NK-92 (cell line): Measurements from ENCODE around the gene PGS1.
"Not testable (repeated sequence)": the region's sequence is repeated elsewhere in the genome, so short reads cannot be mapped to it uniquely, and the experiment has no call there.

ENCODE experiments used
- DNase-seq: peaks from one replicate; lab custom pipeline; 2025; ENCODE audit not compliant: unreplicated experiment; lab: John Stamatoyannopoulos, UW

The PGS1 gene

DNA sequence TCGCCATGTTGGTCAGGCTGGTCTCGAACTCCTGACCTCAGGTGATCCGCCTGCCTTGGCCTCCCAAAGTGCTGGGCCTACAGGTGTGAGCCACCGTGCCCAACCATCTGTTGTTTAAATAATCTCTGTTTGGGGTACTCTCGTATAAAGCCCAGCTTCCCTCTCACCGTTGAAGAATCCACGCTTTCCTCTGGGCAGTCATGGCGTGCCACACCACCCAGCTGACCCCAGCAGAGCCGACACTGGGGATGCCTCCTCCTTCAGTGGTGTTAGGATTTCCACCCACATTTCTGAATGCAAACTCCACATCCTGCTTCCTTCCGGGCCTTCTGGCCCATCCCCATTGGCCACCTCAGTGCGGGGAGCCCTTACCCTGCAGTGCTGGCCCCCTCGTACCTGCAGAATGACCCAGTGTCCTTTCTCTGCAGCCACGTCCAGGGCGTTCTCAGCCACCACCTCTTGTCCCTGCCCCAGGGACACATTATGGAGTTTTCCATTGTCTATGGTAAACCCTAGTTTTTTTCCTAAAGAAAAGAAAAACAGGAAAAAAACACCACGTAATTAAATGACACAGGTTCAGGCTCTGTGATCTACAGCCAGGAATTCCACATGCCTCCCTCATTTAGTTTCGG lies 60.4 kb downstream of the PGS1 start:
- no peak for DNase-seq

DNA sequence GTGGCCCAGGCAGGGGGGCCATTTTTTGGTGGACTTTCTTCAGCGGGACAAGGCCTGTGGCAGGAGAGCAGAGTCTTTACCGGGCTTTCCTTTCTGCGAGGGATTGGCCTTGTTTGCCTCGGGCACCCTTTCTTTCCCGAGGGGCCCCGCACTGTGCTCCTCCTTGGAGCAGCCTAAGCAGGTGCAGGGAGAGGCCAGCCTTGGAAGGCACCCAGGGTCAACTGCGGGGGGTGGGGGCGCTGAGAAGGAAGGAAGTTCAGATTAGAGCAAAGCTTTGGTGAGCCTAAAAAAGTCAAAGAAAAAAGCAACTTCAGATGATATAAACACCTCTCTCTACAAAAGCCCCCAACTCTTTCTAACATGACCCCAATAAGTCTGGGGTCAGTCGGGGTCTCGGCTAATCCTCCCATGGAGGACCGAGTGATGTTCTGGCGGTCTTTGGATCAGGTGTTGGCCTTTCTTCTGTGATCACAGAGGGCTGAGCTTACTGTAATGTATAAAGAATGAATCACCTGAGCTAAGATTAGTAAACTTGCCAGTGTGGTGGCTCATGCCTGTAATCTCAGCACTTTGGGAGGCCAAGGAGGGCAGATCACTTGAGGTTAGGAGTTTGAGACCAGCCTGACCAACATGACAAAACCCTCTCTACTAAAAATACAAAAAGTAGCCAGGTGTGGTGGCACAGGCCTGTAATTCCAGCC lies 63.0 kb downstream of the PGS1 start:
- no peak for DNase-seq

DNA sequence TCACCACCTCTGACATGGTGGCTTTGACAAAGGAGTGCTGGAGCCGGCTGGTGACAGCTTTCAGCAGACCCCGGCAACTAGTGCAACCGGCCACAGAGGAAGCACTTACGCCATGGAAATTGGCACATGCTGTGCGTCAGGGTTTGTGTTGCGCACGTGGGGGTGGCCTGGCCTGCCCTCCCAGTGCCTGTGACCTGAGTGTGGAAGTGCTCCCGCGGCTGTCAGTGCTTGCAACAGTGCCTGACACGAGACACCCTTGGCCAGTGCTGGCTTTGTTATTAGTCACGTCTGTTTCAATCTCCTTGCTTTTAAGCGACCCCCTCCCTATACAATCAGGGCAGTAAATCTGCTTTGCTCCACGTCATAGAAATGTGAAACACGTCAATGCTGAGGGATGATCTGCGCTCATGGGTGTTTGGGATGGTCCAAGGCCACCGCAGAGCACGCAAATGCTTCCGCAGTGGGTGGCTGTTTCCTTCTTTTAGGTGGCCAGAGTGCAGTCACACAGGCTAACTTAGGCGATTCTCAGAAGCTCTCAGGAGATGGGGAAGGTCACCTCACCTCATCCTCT lies 64.3 kb downstream of the PGS1 start:
- no peak for DNase-seq

DNA sequence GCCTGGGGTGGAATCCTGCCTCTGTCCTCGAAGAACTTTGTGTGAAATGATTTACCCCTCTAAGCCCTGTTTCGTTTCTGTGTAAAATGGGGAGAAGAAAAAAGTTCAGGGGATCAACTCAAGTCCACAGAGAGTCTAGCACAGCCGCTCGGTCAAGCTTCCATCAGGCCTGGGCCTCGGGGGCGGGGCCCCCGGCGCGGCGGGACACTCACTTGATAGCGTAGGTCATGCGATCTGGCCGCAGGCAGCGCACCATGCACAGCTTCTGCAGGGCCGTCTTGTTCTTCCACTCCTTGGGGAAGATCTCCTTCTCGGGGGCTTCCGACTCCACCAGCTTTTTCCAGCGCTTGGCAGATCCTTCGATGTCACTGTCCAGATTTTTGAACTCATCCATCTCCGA lies 65.9 kb downstream of the PGS1 start:
- DNase-seq, result no peak

DNA sequence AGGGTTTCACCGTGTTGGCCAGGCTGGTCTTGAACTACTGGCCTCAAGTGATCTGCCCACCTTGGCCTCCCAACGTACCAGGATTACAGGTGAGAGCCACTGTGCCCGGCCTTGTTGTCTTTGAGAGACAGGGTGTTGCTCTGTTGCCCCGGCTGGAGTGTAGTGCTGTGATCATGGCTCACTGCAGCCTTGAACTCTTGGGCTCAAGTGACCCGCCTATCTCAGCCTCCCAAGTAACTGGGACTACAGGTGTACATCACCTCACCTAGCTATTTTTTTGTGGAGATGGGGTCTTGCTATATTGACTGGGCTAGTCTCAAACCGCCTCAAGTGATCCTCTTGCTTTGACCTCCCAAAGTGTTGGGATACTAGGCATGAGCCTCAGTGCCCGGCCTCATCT lies 68.4 kb downstream of the PGS1 start:
- no peak for DNase-seq

DNA sequence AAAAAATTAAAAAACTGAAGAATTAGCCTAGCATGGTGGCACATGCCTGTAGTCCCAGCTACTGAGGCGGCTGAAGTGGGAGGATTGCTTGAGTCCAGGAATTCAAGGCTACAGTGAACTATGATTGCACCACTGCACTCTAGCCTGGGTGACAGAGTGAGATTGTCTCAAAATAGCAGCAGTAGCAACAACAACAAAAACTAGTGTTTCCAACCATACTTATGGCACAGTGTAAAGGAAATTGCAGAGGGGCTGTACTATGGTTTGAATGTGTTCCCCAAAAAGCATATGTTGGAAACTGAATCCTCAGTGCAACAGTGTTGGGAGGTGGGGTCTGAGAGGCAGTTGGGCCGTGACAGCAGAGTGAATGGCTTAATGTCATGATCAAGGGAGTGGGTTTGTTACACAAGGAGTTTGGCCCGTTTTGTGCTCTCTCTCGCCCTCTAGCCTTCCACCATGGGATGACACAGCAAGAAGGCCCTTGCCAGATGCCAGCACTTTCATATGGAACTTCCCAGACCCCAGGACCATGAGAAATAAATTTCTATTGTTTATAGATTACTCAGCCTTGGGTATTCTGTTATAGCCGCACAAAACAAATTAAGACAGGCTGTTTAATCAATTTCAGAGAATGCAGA lies 70.0 kb downstream of the PGS1 start:
- DNase-seq, result no peak

DNA sequence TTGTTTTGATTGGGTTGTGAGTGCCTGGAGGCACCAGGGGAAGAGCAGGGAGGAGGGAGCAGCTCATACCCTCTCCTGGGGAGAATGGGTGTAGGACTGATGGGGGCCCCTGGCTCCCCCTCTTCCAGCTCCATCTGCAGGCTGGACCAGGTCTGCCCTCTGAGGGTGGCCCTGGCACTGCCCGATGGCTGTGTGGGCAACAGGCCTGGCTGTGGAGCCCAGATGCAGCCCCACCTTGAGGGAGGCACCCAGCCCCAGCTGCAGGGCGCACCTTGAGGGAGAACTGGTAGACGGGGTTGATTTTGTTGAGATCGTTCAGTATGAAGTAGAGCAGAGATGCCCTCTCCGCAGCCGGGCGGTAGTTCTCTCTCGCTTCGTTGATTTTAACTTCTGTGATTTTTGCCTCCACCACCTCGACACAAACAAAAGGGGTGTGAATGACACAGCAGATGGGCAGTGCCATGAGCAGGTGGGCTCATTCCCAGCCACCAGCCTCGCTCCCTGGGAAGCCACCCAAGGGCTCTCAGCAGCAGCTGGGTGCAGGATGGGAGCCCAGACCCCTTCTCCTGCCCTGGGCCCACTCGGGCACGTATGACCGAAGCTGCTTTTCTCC lies 71.6 kb downstream of the PGS1 start:
- DNase-seq, result no peak

DNA sequence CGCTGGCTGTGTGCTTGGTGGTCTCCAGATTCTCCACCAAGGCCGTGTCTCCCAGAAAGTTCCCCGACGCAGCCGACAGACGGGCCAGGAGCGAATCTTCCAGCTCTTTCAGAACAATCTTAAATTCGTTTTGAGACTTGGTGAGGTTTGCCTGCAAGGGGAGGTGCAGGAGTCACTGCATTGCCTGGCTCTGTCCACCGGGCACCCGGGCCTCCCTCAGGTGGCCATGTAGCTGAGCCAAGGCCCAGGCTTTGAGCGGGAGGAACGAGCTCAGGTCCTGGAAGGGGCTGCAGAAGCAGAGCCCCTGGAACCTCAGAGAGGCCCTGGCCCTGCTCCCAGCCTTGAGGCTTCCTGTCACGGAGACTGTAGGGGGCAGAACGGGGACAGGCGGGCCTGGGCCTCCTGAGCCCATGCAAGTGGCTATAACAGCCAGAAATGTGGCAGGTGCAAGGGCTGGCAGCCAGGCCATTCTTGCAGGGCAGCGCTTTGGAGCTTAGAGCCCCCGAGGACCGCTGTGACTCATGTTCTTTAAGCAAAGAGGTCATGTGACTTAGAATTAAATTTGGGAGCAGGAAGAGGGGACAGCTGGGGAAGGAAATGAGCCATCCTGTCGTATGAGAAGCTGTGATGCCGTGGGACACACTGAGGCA lies 72.4 kb downstream of the PGS1 start:
- no peak for DNase-seq

DNA sequence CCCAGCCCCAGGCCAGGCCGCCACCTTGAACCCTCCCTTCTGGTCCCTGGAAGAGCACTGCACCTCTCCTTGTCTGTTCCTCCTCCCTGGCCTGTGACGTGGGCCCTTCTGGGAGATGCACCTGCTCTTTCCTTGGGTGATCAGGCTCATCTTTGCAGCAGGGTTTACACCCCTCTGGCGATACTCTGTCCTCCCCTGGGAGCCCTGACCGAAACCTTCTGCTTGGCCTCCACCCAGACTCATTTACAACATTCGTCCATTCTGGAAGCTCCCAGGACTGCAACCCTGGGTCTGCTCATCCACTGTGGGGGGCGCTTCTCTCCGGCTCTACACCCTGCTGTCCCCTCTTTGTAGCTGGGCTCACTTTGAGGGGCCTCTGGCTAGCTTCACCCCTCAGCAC lies 73.3 kb downstream of the PGS1 start:
- no peak for DNase-seq

DNA sequence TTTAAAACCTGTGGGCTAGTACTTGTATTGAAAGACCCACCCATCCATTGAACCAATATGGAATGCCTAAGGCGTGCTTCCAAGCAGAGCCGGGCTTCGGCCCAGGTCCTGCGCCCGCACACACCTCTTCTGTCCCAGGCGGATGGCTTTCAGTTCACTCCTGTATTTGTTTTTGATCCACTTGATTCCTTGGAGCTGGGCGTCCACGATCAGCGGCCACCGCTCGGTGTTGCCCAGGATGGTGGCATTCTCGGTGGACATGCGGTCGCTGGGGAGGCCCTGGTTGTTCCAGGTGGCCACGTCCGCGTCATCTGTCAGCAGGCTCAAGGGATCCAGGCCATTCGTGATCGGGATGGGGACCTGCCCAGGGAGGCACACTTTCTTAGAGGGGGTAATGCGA lies 75.9 kb downstream of the PGS1 start:
- DNase-seq, result no peak

DNA sequence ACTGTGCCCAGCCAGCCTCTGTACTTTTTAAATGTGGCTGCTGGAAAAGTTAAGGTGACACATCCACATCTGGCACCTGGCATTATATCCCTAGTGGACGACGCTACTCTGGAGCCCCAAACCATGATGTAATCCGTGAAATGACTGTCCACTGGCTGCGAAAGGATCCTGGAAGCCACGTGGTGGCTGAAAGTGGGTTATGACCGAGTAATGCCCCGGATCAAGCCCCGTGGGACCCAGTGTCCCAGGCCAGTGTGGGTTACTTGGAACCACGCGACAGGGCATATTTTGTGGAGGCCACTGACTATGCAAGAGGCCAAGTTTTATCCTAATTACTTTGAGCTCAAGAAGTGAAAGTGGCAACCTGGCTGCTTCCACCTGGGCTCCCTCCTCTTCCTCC lies 79.6 kb downstream of the PGS1 start:
- no peak for DNase-seq

DNA sequence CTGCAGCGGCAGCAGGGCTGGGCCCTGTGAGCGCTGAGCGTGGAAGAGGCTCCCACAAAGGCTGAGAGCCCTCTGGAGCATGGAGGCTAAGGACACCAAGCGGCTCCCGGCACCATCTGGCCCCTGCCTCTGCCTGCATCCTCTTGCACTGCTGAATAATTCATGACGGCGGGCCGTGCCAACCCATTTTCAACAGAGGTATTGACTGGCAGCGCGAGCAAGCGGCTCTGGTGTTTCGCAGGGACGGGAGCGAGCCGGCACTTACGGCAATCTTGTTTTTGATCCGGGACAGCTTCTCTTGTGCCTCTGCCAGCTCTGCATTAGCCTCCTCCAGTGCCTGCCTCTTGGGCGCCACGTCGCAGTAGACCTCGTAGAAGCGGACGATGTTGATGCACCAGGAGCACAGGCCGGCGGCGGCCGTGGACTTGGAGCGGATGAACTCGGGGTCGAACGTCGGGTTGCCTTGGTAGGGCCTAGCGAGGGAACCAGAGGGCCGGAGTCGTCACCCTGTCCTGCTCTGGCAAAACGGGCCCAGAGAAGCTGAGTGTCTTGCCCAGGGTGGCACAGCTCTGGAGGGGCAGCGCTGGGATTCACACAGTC lies 80.4 kb downstream of the PGS1 start:
- DNase-seq, result no peak

DNA sequence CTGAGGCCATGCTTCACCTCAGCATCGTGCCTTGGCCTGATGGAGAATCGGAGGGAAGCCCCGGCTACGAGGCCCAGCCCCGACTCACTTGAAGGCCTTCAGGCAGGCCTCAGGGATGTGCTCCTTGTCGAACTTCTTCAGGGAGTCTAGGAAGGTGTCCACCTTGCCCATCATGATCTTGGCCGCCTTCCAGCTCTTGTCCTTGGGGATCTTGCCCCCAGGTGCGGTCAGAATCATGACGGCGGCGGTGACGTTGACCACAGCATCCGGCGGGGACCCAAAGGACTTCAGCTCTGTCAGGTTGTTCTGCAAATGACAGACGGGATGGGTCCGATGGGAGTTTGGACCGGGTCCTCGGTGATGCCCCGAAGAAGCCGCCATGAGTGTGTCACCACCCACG lies 81.2 kb downstream of the PGS1 start:
- DNase-seq, result no peak

DNA sequence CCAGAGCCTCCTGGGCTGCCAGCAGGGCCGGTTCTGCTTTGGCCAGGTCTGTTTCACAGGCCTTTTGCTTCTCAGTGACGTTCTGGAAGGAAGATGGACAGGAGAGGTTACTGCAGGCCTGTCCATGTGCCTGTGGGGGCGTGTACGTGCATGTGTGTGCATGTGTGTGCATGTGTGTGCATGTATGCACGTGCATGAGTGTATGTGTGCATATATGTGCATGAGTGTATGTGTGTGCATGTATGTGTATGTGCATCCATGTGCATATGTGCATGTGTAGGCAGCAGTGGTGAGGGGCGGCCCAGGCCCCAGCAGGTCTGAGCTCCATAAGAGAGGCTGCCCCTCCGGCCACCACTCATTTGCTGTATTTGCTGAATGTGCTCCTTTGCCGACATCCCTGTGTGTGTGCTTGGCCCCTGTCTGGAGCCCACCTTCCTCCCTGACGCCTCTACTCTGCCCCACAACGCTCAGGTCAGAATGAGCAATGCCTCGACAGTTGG lies 81.8 kb downstream of the PGS1 start:
- DNase-seq, result no peak

DNA sequence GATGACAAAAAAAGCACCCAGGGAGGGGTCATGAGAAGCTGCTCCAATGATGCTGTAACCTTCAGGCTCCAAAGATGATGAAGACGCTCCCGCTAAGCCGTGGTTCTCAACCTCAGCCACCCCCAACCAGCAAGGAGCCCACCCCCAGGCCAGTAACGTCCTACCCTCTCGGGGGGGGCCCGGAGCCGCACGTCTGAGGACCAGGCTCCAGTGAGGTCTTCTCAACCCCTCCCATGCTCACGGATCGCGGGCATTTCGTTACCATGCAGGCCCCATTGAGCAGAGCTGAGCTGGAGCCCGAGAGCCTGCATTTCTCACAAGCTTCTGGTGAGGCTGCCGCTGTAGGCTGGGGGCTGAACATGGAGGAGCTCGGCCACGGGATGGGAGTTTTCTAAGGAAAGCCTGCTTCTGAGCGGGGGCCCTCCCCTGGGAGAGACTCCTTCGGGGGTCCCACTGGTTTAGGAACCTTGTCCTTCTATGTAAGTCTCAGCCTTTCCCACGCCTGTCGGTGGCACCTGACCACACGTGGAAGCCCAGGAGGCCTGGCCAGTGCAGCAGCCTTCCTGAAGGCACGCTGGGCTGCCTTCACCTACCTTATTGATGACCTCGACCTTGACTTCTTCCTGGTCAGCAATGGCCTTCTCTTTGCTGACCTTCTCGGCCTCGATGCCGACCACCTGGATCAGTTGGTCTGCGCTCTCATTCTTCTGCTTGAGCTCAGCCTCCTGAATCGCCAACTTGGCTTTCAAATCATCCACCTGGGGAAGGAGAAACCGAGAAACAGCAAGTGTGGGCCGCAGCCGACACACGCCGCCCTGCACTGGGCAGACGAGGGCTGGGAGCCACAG lies 82.7 kb downstream of the PGS1 start:
- DNase-seq, result no peak

DNA sequence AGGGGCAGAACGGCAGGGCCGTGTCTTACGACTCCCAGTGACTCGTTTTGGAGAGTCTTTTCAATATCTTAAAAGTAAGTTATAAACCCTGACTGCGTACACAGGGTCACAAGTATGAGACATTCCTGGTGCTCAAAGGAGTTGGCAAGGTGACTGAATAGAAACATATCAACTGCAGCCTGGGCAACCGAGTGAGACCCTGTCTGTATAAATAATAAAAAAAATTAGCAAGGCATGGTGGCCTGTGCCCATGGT lies 83.3 kb downstream of the PGS1 start:
- no peak for DNase-seq

DNA sequence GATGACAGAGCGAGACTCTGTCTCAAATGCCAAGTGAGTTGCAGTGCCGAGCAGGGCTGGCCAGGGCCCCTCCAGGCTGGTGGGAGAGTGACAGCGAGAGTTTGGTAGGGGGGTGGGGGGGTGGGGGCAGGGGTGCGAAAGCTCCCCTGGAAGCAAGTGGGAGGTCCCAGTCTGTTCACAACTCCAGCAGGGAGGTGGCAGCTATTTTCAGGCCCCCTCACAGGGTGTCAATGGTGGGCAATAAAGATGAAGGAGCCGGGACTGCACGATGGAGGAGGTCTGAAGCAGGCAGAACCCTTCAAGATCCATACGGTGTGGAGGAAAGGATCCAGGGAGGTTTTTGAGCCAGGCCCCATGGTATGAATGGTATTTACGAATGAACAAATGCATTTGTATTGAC lies 83.7 kb downstream of the PGS1 start:
- DNase-seq, result no peak

DNA sequence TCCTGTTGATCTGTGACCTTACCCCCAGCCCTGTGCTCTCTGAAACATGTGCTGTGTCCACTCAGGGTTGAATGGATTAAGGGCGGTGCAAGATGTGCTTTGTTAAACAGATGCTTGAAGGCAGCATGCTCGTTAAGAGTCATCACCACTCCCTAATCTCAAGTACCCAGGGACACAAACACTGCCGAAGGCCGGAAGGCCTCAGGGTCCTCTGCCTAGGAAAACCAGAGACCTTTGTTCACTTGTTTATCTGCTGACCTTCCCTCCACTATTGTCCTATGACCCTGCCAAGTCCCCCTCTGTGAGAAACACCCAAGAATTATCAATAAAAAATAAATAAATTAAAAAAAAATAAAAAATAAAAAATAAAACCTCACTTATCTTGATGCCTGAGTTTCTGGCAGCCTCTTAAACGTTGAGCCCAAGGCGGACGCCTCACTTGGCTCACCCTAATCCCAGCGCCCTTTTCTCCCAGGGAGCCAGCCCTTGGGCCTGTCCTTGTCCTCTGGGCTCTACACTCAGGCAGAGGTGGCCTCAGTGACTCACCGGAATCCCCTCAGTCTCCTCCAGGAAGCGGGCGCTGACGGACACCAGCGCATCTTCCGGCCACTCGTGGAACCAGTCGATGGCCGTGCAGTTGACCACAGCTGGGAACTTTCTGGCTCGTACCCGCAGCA lies 87.8 kb downstream of the PGS1 start:
- DNase-seq, result not testable (repeated sequence)
